Liver (tissue), 3 donors: ENCODE data around the gene RBFOX1.

Source experiments
- ATF3 ChIP-seq: IDR thresholded peaks from 2 replicates; pipeline ENCODE4 v1.6.1; 2016; ENCODE audit warnings: antibody characterized with exemption
- CTCF ChIP-seq: fragments of 150-350 bp; IDR thresholded peaks from 2 replicates; pipeline ENCODE4 v1.5.1; 2017; ENCODE audit warnings: improper control_type of control experiment, low read depth, low read length; ENCODE audit not compliant: missing input control
- JUND ChIP-seq, 2 donors: IDR thresholded peaks; 2 replicates each; pipeline ENCODE4 v1.6.1; 2016; ENCODE audit warnings: antibody characterized with exemption in 2 of 2
- MAX ChIP-seq: IDR thresholded peaks from 2 replicates; pipeline ENCODE4 v1.6.1; 2016; ENCODE audit warnings: antibody characterized with exemption
- REST ChIP-seq: IDR thresholded peaks from 2 replicates; pipeline ENCODE4 v1.6.1; 2016; ENCODE audit warnings: antibody characterized with exemption, mild to moderate bottlenecking
- TAF1 ChIP-seq: conservative IDR thresholded peaks from 2 replicates; pipeline ENCODE4 v1.6.1; 2016; ENCODE audit warnings: antibody characterized with exemption, mild to moderate bottlenecking
- YY1 ChIP-seq: IDR thresholded peaks from 2 replicates; pipeline ENCODE4 v1.6.1; 2016; ENCODE audit warnings: antibody characterized with exemption, mild to moderate bottlenecking
- donor health status: healthy.
- donor health status: healthy.

GRCh38 chr16:7315813-7316212 lies 16.8 kb upstream of the RBFOX1 start:
- no peak for TF ChIP-seq CTCF
- no peak for TF ChIP-seq REST
- no peak for TF ChIP-seq MAX
- no peak for TF ChIP-seq TAF1
- no peak for TF ChIP-seq ATF3
- TF ChIP-seq YY1, result no peak
- TF ChIP-seq JUND (IDR thresholded peaks at IDR 0.05), result no peak
